HCT116 (cell line): ENCODE data around the gene SETX. TPM values are rescaled to one million over a fixed set of nuclear protein-coding genes. Genes with fewer than 3 reads are reported as not detected.

ENCODE experiments used
- ATAC-seq: fragments of 200-7000 bp; cut with Tn5 transposase; 2 replicates; pipeline ENCODE4 v1.9.1; 2020; ENCODE audit warnings: mild to moderate bottlenecking, moderate library complexity
- BruUV-seq: library from RNA; stranded (reverse); fragments of 400-500 nt; replicated peaks from 2 replicates; lab custom pipeline; 2021; lab: Mats Ljungman, UMichigan
- CTCF ChIA-PET: fragments of 300-600 bp; sonication (Branson Sonifier 250); formaldehyde crosslinking; loops from one replicate; lab custom pipeline; 2021; ENCODE audit warnings: antibody characterized with exemption; lab: Charles Lee
- POLR2A ChIA-PET: fragments of 300-600, 350-600 bp; sonication (Branson Sonifier 250); formaldehyde crosslinking; loops from one replicate; lab custom pipeline; 2021; ENCODE audit warnings: antibody characterized with exemption; lab: Charles Lee
- RAD21 ChIA-PET, 2 experiments: fragments of 300-600 bp; sonication (Branson Sonifier 250); formaldehyde crosslinking; loops; one replicate each; lab custom pipeline; 2023; ENCODE audit warnings: low total read pairs in 2 of 2; ENCODE audit not compliant: uncharacterized antibody in 2 of 2, unreplicated experiment in 2 of 2, low non-redundant PET in 1 of 2; lab: Charles Lee
- DNase-seq: peaks from one replicate; pipeline ENCODE4 v3.0.0-alpha.2; 2010; ENCODE audit warnings: low read depth, low spot score
- H2AFZ ChIP-seq: fragments of 200-600 bp; shearing (Covaris generic), sonication (generic); 2 replicates; pipeline ENCODE4 v1.6.1; 2017; ENCODE audit warnings: low read depth, mixed run types, mixed read lengths, antibody characterized with exemption, low read length; ENCODE audit not compliant: poor library complexity, severe bottlenecking
- H3K27ac ChIP-seq: 2 replicates; pipeline ENCODE4 v1.5.1; 2012; ENCODE audit warnings: low read depth, low read length
- H3K27me3 ChIP-seq: fragments of 200-600 bp; sonication (generic); 2 replicates; pipeline ENCODE4 v1.6.1; 2016; ENCODE audit warnings: mixed run types, low read length, mixed read lengths; ENCODE audit not compliant: insufficient read depth
- H3K36me3 ChIP-seq, 2 experiments: fragments of 200-500 bp in 1 of 2; fragments of 200-600 bp in 1 of 2; sonication (Bioruptor generic) in 1 of 2; sonication (generic) in 1 of 2; 2 replicates each; pipeline versions ENCODE4 v1.5.1 to v1.6.1; 2014 to 2016; ENCODE audit warnings: low read length in 2 of 2, inconsistent platforms in 1 of 2, mixed read lengths in 1 of 2, mixed run types in 1 of 2; ENCODE audit not compliant: insufficient read depth in 2 of 2, control insufficient read depth in 1 of 2
- H3K4me1 ChIP-seq, 2 experiments: fragments of 200-600 bp in 1 of 2; sonication (generic) in 1 of 2; 2 replicates each; pipeline versions ENCODE4 v1.5.1 to v1.6.1; 2012 to 2017; ENCODE audit warnings: low read length in 2 of 2, inconsistent platforms in 1 of 2, mild to moderate bottlenecking in 1 of 2, mixed read lengths in 1 of 2, mixed run types in 1 of 2, moderate library complexity in 1 of 2; ENCODE audit not compliant: insufficient read depth in 2 of 2, control insufficient read depth in 1 of 2
- H3K4me2 ChIP-seq: fragments of 200-600 bp; sonication (generic); 2 replicates; pipeline ENCODE4 v1.6.1; 2017; ENCODE audit warnings: mixed run types, low read length, mixed read lengths
- H3K4me3 ChIP-seq, 2 experiments: fragments of 200-600 bp in 1 of 2; sonication (generic) in 1 of 2; replicated peaks in 1 of 2; 2 replicates each; pipeline ENCODE4 v1.5.1; 2011 to 2016; ENCODE audit warnings: low read length in 2 of 2, control low read depth in 1 of 2, low read depth in 1 of 2, mild to moderate bottlenecking in 1 of 2, mixed read lengths in 1 of 2, mixed run types in 1 of 2
- H3K79me2 ChIP-seq: fragments of 200-600 bp; sonication (generic); 2 replicates; pipeline ENCODE4 v1.6.1; 2017; ENCODE audit warnings: mild to moderate bottlenecking, mixed run types, low read length, moderate library complexity, mixed read lengths; ENCODE audit not compliant: insufficient read depth
- H3K9ac ChIP-seq: fragments of 200-600 bp; sonication (generic); 2 replicates; pipeline ENCODE4 v1.6.1; 2016; ENCODE audit warnings: low read length, mixed read lengths
- H3K9me2 ChIP-seq: fragments of 200-600 bp; sonication (generic), shearing (Covaris generic); 2 replicates; pipeline ENCODE4 v1.6.1; 2017; ENCODE audit warnings: mixed run types, mild to moderate bottlenecking, moderate library complexity; ENCODE audit not compliant: insufficient read depth
- H3K9me3 ChIP-seq, 2 experiments: fragments of 200-500 bp in 1 of 2; fragments of 200-600 bp in 1 of 2; sonication (Bioruptor generic) in 1 of 2; sonication (generic) in 1 of 2; 2 replicates each; pipeline ENCODE4 v1.6.1; 2014 to 2017; ENCODE audit warnings: low read length in 2 of 2, mixed read lengths in 2 of 2, inconsistent platforms in 1 of 2, low read depth in 1 of 2, mild to moderate bottlenecking in 1 of 2, mixed run types in 1 of 2, moderate library complexity in 1 of 2; ENCODE audit not compliant: control insufficient read depth in 1 of 2, insufficient read depth in 1 of 2
- H4K20me1 ChIP-seq: fragments of 200-600 bp; sonication (generic), shearing (Covaris generic); 2 replicates; pipeline ENCODE4 v1.6.1; 2017; ENCODE audit warnings: mixed run types, mild to moderate bottlenecking, moderate library complexity; ENCODE audit not compliant: insufficient read depth
- CTCF ChIP-seq, 3 experiments: fragments of 200-600 bp in 1 of 3; sonication (generic) in 1 of 3; IDR thresholded peaks in 2 of 3; conservative IDR thresholded peaks in 1 of 3; 2 replicates each; pipeline ENCODE4 v1.5.1; 2012 to 2017; ENCODE audit warnings: low read depth in 2 of 3, low read length in 2 of 3, antibody characterized with exemption in 1 of 3, borderline replicate concordance in 1 of 3, control low read depth in 1 of 3, mild to moderate bottlenecking in 1 of 3, mixed read lengths in 1 of 3, mixed run types in 1 of 3, moderate library complexity in 1 of 3; ENCODE audit not compliant: insufficient read depth in 1 of 3
- EGR1 ChIP-seq: IDR thresholded peaks from 2 replicates; pipeline ENCODE4 v1.6.1; 2012; ENCODE audit warnings: low read depth
- ELF1 ChIP-seq: IDR thresholded peaks from 2 replicates; pipeline ENCODE4 v1.6.1; 2012; ENCODE audit warnings: low read depth, borderline replicate concordance
- EZH2phosphoT487 ChIP-seq: fragments of 200-600 bp; IDR thresholded peaks from 2 replicates; pipeline ENCODE4 v1.6.1; 2018; ENCODE audit warnings: antibody characterized with exemption, borderline replicate concordance
- JUND ChIP-seq: IDR thresholded peaks from 2 replicates; pipeline ENCODE4 v1.6.1; 2012
- MAX ChIP-seq: IDR thresholded peaks from 2 replicates; pipeline ENCODE4 v1.6.1; 2012
- POLR2AphosphoS5 ChIP-seq: IDR thresholded peaks from 2 replicates; pipeline ENCODE4 v1.6.1; 2011; ENCODE audit warnings: mild to moderate bottlenecking, low read depth, low read length, moderate library complexity
- REST ChIP-seq: IDR thresholded peaks from 2 replicates; pipeline ENCODE4 v1.6.1; 2012; ENCODE audit warnings: low read depth
- SIN3A ChIP-seq: IDR thresholded peaks from 2 replicates; pipeline ENCODE4 v1.6.1; 2012; ENCODE audit warnings: low read depth
- SRF ChIP-seq: IDR thresholded peaks from 2 replicates; pipeline ENCODE4 v1.6.1; 2012; ENCODE audit warnings: low read depth
- TCF7L2 ChIP-seq: IDR thresholded peaks from 2 replicates; pipeline ENCODE4 v1.7.0; 2011; ENCODE audit warnings: borderline replicate concordance, inconsistent platforms; ENCODE audit not compliant: insufficient read depth, insufficient read length; ENCODE audit errors: extremely low read depth
- YY1 ChIP-seq: IDR thresholded peaks from 2 replicates; pipeline ENCODE4 v1.6.1; 2011; ENCODE audit warnings: low read length, low read depth, moderate library complexity, mild to moderate bottlenecking; ENCODE audit not compliant: insufficient replicate concordance; ENCODE audit errors: extremely low read depth
- ZFX ChIP-seq: fragments of 450-650 bp; IDR thresholded peaks from 2 replicates; pipeline ENCODE4 v1.6.1; 2017
- ZNF274 ChIP-seq: fragments of 200-500 bp; sonication (Bioruptor generic); IDR thresholded peaks from 2 replicates; pipeline ENCODE4 v1.6.1; 2014; ENCODE audit warnings: mild to moderate bottlenecking, low read depth, low read length, inconsistent platforms
- intact Hi-C: fragments of 100-400 bp; cut with micrococcal nuclease; formaldehyde crosslinking; loops from 2 replicates; pipeline ENCODE4 v1.10.0; 2022
- total RNA-seq: library from RNA; stranded (reverse); gene quantifications from one replicate; pipeline ENCODE4 v1.2.1, GENCODE V29; 2021; ENCODE audit not compliant: unreplicated experiment

Gene SETX
- total RNA-seq, 1 experiment from 2014 or later = 38.5 TPM

GRCh38 chr9:132218208-132218607, 136.6 kb downstream of the SETX start (continued):
- TF ChIP-seq TCF7L2 (no peak), JUND (no peak), EZH2phosphoT487 (no peak), ELF1 (no peak), CTCF (IDR thresholded peaks at IDR 0.05 in 2 of 3, conservative IDR thresholded peaks at IDR 0.05 in 1 of 3; ENCODE audit: borderline replicate concordance in 1 of 3, insufficient read depth in 1 of 3, low read depth in 2 of 3, low read length in 2 of 3) (no peak)
- TF ChIP-seq, all 23 proteins: peak for 0

GRCh38 chr9:132216861-132217619, 137.7 kb downstream of the SETX start:
- BruUV-seq = no TSS peak
- no peak for ATAC-seq
- intact Hi-C loops = no loop called here
- Histone ChIP-seq H3K4me3 (no peak overlapping the region), H2AFZ (no peak overlapping the region), H3K36me3 (no peaks in the 10 kb centered on the region), H4K20me1 (no peaks in the 10 kb centered on the region), H3K4me1 (peaks cover 9 to 11% of the 10 kb centered on the region in 2 experiments), H3K9me3 (no peaks in the 10 kb centered on the region), H3K9ac (no peak overlapping the region), H3K27me3 (no peaks in the 10 kb centered on the region), H3K27ac (no peak overlapping the region), H3K79me2 (no peaks in the 10 kb centered on the region), H3K9me2 (no peaks in the 10 kb centered on the region), H3K4me2 (no peak overlapping the region)
- ChIA-PET RAD21 (no interaction called here), POLR2A (interaction anchor here (0.7 kb wide), 1 partner anchor 242 kb away, joined by 3 read pairs; no protein-coding TSS in a partner anchor), CTCF (interaction anchor here (0.8 kb wide), 1 partner anchor 19 kb away, joined by 4 read pairs; no protein-coding TSS in a partner anchor)
- no peak for DNase-seq
- no peak for TF ChIP-seq YY1
- no peak for TF ChIP-seq ZNF274
- TF ChIP-seq TCF7L2 = no peak
- TF ChIP-seq EZH2phosphoT487 = no peak
- no peak for TF ChIP-seq REST
- no peak for TF ChIP-seq SIN3A
- no peak for TF ChIP-seq EGR1
- TF ChIP-seq ELF1 = no peak
- no peak for TF ChIP-seq CTCF (IDR thresholded peaks at IDR 0.05 in 2 of 3, conservative IDR thresholded peaks at IDR 0.05 in 1 of 3; ENCODE audit: borderline replicate concordance in 1 of 3, insufficient read depth in 1 of 3, low read depth in 2 of 3, low read length in 2 of 3)
- TF ChIP-seq ZFX = no peak
- no peak for TF ChIP-seq JUND
- no peak for TF ChIP-seq POLR2AphosphoS5
- no peak for TF ChIP-seq SRF
- TF ChIP-seq MAX = no peak
